Body of pancreas (tissue), 4 donors: Measurements from ENCODE around the gene RRM2. TPM values are rescaled to one million over a fixed set of nuclear protein-coding genes. Genes with fewer than 3 reads are reported as not detected.

ENCODE experiments used
- ATAC-seq: fragments of 150-250 bp; one replicate; pipeline ENCODE4 v1.9.1; 2016
- DNase-seq, 4 donors: peaks; one replicate each; pipeline ENCODE4 v3.0.0-alpha.2; 2019
- H3K27ac ChIP-seq, 4 donors: fragments of 200-600 bp; sonication (generic); 1 replicate in 3 of 4; 2 replicates in 1 of 4; pipeline versions ENCODE4 v1.5.1 to v1.6.1; 2016 to 2019; ENCODE audit warnings: mild to moderate bottlenecking in 1 of 4, mixed read lengths in 1 of 4, moderate library complexity in 1 of 4
- H3K27me3 ChIP-seq, 2 donors: fragments of 200-600 bp; sonication (generic); one replicate each; pipeline ENCODE4 v1.6.0; 2016; ENCODE audit warnings: mild to moderate bottlenecking in 1 of 2
- H3K36me3 ChIP-seq, 2 donors: fragments of 200-600 bp; sonication (generic); replicated peaks in 1 of 2; 2 replicates each; pipeline ENCODE4 v1.5.1; 2016; ENCODE audit warnings: low read depth in 2 of 2; ENCODE audit not compliant: insufficient read depth in 1 of 2
- H3K4me1 ChIP-seq: fragments of 200-600 bp; sonication (generic); one replicate; pipeline ENCODE4 v1.6.0; 2016
- H3K4me3 ChIP-seq, 2 donors: fragments of 200-600 bp; sonication (generic); 1 replicate in 1 of 2; 2 replicates in 1 of 2; pipeline ENCODE4 v1.5.1; 2016 to 2019
- H3K9me3 ChIP-seq, 3 donors: fragments of 200-600 bp; sonication (generic); 1 replicate in 2 of 3; 2 replicates in 1 of 3; pipeline ENCODE4 v1.5.1; 2016
- POLR2A ChIP-seq, 3 donors: fragments of 450-650 bp; IDR thresholded peaks; one replicate each; pipeline ENCODE4 v1.6.1; 2016; ENCODE audit warnings: antibody characterized with exemption in 3 of 3, mild to moderate bottlenecking in 2 of 3
- WGBS, 2 donors: methylation state at CpG; one replicate each; pipeline ENCODE4 v1.1.5; 2017; 5-methylcytosine and 5-hydroxymethylcytosine counted together
- intact Hi-C: fragments of 100-400 bp; cut with DNase I; formaldehyde crosslinking; loops from one replicate; pipeline ENCODE4 v1.15.1; 2023
- total RNA-seq, 2 donors: library from RNA; depleted of rRNA; stranded (reverse); fragments of >200 nt; gene quantifications; one replicate each; pipeline ENCODE4 v1.1.0, GENCODE V29; 2016
- TF ChIP-seq, protein P1 (sequence below), 7 experiments: fragments of 450-650 bp in 4 of 7; fragments of 200-600 bp in 3 of 7; sonication (generic) in 3 of 7; IDR thresholded peaks; one replicate each; pipeline ENCODE4 v1.5.1; 2016 to 2019; ENCODE audit warnings: antibody characterized with exemption in 7 of 7

RRM2 gene
- total RNA-seq, 2 donors from 2014 or later, result not detected

DNA sequence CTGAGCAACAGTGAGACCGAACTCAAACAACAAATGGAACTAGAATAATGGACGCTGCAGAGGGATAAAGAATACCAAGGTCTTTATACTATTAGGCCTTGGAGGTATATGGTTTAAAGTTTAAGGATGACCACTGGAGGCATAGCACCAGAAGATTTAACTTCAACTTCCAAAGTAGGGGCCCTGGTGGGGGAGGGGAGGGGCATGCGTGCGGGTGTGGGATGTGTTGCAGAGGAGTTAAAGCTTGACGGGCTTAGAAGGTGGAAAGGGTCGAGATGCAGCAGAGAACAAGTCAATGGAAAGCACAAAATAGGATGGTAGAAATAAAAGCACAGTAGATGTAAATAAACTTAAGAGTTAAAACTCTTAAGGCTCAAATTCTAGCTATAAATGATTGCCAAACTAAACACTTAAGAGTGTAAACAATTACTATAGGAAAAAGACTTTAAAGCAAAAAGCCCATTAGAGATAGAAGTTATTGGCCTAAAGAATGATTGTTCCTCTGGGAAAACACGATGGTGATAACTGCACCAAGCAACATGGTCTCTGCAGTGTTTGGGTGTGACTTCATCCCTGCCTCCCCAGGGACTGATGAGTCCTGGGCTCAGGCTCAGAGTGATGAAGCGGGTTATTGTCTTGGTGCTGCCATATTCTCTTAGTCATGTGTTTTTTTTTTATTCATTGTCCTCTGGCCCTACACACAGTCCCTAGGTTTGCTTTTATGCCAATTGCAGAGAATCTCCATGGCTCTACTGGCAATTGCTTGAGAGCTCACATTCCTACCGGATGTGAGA lies 13.0 kb downstream of the RRM2 start:
- Histone ChIP-seq H3K4me1 (no peaks in the 10 kb centered on the region), H3K4me3 (no peak overlapping the region), H3K9me3 (no peaks in the 10 kb centered on the region), H3K36me3 (no peaks in the 10 kb centered on the region), H3K27me3 (no peaks in the 10 kb centered on the region), H3K27ac (no peak overlapping the region)
- no peak for DNase-seq
- TF ChIP-seq, protein P1, sequence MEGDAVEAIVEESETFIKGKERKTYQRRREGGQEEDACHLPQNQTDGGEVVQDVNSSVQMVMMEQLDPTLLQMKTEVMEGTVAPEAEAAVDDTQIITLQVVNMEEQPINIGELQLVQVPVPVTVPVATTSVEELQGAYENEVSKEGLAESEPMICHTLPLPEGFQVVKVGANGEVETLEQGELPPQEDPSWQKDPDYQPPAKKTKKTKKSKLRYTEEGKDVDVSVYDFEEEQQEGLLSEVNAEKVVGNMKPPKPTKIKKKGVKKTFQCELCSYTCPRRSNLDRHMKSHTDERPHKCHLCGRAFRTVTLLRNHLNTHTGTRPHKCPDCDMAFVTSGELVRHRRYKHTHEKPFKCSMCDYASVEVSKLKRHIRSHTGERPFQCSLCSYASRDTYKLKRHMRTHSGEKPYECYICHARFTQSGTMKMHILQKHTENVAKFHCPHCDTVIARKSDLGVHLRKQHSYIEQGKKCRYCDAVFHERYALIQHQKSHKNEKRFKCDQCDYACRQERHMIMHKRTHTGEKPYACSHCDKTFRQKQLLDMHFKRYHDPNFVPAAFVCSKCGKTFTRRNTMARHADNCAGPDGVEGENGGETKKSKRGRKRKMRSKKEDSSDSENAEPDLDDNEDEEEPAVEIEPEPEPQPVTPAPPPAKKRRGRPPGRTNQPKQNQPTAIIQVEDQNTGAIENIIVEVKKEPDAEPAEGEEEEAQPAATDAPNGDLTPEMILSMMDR (IDR thresholded peaks at IDR 0.05), result no peak
- no peak for TF ChIP-seq POLR2A (IDR thresholded peaks at IDR 0.05)
- intact Hi-C loops, result no loop called here
- 90 to 92% methylated on average over 9 of the region's 9 CpGs for whole genome bisulfite sequencing, 2 donors
- ATAC-seq, result no peak

DNA sequence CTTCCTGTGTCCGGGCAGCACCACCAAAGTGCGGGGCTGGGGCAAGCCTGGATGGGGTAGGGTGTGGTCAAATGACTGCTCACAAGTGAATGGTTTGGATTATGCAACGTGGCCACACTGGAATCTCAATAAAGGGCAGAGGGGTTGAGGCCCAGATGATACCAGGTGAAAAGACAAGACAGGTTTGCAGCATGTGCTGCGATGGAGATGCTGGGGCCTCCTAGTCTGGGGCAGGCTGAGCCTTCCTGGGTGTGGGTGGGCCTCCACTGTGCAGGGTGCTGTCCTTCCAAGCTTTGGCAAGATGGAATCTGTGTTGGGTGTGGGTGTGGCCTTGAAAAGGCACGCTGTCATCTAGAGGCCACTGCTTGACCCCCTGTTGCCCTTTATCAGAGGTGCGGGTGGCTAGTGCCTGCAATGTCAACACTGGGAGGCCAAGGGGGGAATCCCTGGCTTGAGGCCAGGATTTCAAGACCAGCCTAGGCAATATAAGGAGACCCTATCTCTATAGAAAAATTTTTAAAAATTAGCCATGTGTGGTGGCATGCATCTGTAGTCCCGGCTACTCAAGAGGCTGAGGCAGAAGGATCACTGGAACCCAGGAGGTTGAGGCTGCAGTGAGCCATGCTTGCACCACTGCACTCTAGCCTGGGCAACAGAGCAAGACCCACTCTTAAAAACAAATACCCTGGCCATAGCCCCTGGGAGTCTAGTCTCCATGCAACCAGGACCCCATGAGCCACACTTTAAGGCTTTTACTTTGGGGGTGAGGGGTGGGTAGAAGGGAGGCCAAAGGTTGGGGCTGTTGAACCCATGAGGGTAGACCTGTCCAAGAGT lies 13.8 kb downstream of the RRM2 start:
- Histone ChIP-seq H3K9me3 (no peaks in the 10 kb centered on the region), H3K4me1 (no peaks in the 10 kb centered on the region), H3K4me3 (no peak overlapping the region), H3K36me3 (no peaks in the 10 kb centered on the region), H3K27me3 (no peaks in the 10 kb centered on the region), H3K27ac (no peak overlapping the region)
- DNase-seq (no peak), ATAC-seq (no peak)
- intact Hi-C loops, result no loop called here
- WGBS, 2 donors, result 70 to 96% methylated on average over 5 to 7 of the region's 7 CpGs
- TF ChIP-seq POLR2A (IDR thresholded peaks at IDR 0.05), result no peak
- TF ChIP-seq, protein P1 (IDR thresholded peaks at IDR 0.05), result no peak

DNA sequence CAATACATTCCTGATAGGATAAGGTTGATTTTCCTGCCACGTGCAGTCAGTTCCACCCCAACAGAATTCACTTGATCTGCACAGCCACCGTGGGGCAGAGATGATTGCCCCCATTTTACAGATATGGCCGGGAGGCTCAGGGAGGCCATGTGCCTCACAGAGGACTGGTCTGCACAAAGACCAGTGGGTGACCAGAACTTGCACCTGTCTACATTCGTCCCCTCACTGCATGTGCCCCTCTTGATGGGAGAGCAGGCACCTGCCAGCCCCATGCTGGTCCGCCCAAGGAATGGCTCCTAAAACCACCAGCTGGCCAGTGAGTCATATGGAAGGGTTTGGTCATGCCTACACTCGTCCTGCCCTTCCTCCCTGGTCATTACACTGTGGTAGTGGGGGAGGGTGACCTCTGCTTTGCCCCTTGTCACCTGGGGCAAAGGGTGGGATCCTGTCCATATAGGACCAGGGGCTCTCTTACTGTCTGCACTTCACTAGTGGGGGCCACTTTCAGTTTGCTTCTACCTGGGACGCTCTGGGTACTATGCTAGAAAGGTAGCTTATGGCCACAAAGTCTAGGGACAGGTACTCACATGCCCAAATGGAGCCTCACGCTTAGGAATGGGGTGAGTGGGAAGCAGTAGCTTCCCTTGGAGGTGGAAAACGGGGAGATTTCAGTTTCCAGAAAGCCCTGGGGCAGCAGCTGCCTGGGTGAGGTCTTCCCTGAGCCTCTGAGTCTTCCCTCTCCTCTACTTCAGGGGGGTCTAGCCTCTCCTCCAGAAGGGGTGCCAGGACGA lies 14.7 kb downstream of the RRM2 start:
- intact Hi-C loops, result no loop called here
- DNase-seq (no peak), ATAC-seq (no peak)
- 69 to 77% methylated on average over 7 to 10 of the region's 10 CpGs for WGBS, 2 donors
- Histone ChIP-seq H3K27ac (no peak overlapping the region), H3K4me3 (no peak overlapping the region), H3K9me3 (no peaks in the 10 kb centered on the region), H3K36me3 (no peaks in the 10 kb centered on the region), H3K4me1 (no peaks in the 10 kb centered on the region), H3K27me3 (no peaks in the 10 kb centered on the region)
- TF ChIP-seq POLR2A (IDR thresholded peaks at IDR 0.05), result no peak
- TF ChIP-seq, protein P1 (IDR thresholded peaks at IDR 0.05), result no peak

DNA sequence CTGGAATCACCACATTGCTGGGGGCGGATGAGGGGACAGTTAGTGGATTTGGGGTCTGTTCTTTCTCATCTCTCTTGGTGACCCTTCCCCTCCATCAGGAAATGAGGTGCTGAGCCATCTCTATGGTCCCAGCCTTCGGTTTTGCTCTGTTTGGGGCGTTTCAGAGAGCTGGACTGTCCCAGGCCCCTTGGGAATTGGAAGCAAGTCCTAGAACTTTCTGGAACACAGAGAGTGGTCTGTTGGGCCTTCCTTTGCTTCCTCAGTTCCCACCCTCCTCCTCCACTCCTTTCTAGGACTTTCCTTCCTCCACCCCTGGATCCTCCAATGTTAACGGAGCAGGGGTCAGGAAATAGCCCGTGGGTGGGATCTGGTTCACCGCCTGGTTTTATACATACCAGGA lies 17.0 kb downstream of the RRM2 start:
- Histone ChIP-seq H3K36me3 (no peaks in the 10 kb centered on the region), H3K9me3 (no peaks in the 10 kb centered on the region), H3K27me3 (no peaks in the 10 kb centered on the region), H3K4me1 (no peaks in the 10 kb centered on the region), H3K27ac (no peak overlapping the region), H3K4me3 (no peak overlapping the region)
- ATAC-seq, result no peak
- intact Hi-C loops, result no loop called here
- TF ChIP-seq POLR2A (IDR thresholded peaks at IDR 0.05), result no peak
- TF ChIP-seq, protein P1 (IDR thresholded peaks at IDR 0.05), result no peak
- 80 to 92% methylated on average over 6 of the region's 6 CpGs for WGBS, 2 donors
- no peak for DNase-seq
